BJ (cell line): ENCODE results near the gene GPR158. TPM values are rescaled to one million over a fixed set of nuclear protein-coding genes. Genes with fewer than 3 reads are reported as not detected.

ENCODE experiments used
- CTCF ChIA-PET: fragments of 350-600 bp; formaldehyde crosslinking; extraction: SDS; loops from one replicate; lab custom pipeline; 2021; ENCODE audit warnings: antibody characterized with exemption, inconsistent platforms; lab: Yijun Ruan, JAX
- POLR2A ChIA-PET: fragments of 300-600 bp; sonication (Branson Sonifier 250); formaldehyde crosslinking; extraction: SDS; loops from one replicate; lab custom pipeline; 2021; ENCODE audit warnings: antibody characterized with exemption; lab: Charles Lee
- DNase-seq: peaks from one replicate; pipeline ENCODE4 v3.0.0-alpha.2; 2011; ENCODE audit warnings: low read depth
- H3K27me3 ChIP-seq: 2 replicates; pipeline ENCODE4 v1.6.0; 2011; ENCODE audit warnings: low read length; ENCODE audit not compliant: control insufficient read depth, insufficient read depth
- H3K36me3 ChIP-seq: 2 replicates; pipeline ENCODE4 v1.5.1; 2011; ENCODE audit warnings: low read length; ENCODE audit not compliant: control insufficient read depth, insufficient read depth
- H3K4me3 ChIP-seq: 2 replicates; pipeline ENCODE4 v1.5.1; 2011; ENCODE audit warnings: low read depth, mild to moderate bottlenecking, control low read depth, low read length
- polyA plus RNA-seq: library from polyadenylated mRNA; depleted of rRNA; stranded (reverse); fragments of >200 nt; gene quantifications from 2 replicates; pipeline ENCODE4 v1.2.3, GENCODE V29; 2011
- TF ChIP-seq, protein P1 (sequence below): IDR thresholded peaks from 2 replicates; pipeline ENCODE4 v1.5.1; 2011; ENCODE audit warnings: low read depth, mild to moderate bottlenecking, control low read depth, inconsistent platforms, low read length, moderate library complexity; ENCODE audit not compliant: insufficient read depth

GPR158 gene
- polyA plus RNA-seq, 1 experiment: 0.01 TPM

DNA sequence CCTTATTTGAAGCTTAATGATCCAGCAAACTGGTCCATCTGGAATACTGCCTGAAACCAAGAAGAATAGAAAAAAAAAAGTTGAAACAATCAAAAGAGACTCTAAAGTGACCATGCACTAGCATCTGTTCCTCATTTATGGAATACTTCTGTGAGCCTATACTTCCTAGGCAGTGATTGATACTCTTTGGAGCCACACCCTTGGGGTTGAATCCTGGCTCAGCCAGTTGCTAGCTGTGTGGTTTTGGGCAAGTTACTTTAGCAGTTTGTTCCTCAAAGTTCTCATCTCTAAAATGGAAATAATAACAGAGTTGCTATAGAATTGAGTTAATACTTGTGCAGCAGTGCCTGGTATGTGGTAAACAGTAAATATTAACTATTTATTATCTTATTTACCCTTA is 208.9 kb downstream of the GPR158 start:
- ChIA-PET CTCF (no interaction called here), POLR2A (no interaction called here)
- Histone ChIP-seq H3K27me3 (no peaks in the 10 kb centered on the region), H3K36me3 (no peaks in the 10 kb centered on the region), H3K4me3 (no peak overlapping the region)
- TF ChIP-seq, protein P1, sequence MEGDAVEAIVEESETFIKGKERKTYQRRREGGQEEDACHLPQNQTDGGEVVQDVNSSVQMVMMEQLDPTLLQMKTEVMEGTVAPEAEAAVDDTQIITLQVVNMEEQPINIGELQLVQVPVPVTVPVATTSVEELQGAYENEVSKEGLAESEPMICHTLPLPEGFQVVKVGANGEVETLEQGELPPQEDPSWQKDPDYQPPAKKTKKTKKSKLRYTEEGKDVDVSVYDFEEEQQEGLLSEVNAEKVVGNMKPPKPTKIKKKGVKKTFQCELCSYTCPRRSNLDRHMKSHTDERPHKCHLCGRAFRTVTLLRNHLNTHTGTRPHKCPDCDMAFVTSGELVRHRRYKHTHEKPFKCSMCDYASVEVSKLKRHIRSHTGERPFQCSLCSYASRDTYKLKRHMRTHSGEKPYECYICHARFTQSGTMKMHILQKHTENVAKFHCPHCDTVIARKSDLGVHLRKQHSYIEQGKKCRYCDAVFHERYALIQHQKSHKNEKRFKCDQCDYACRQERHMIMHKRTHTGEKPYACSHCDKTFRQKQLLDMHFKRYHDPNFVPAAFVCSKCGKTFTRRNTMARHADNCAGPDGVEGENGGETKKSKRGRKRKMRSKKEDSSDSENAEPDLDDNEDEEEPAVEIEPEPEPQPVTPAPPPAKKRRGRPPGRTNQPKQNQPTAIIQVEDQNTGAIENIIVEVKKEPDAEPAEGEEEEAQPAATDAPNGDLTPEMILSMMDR: no peak
- DNase-seq: no peak

DNA sequence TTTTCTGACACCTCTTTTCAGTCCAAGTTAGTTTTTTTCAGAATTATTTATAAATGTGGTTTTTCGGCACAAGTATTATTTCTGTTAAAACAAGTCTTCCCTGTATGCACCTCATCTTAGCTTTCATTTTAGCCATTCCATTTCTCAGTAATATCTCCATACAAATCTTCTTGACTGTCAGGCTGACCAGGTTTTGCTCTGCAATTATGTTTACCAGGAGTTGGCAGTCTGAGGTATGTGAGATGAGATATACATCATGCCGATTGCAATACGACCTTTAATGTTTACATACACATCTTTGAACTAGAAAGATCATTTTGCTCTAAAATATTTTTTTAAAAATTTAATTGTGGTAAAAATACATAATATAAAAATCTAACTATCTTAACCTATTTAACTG is 209.8 kb downstream of the GPR158 start:
- POLR2A ChIA-PET: no interaction called here

DNA sequence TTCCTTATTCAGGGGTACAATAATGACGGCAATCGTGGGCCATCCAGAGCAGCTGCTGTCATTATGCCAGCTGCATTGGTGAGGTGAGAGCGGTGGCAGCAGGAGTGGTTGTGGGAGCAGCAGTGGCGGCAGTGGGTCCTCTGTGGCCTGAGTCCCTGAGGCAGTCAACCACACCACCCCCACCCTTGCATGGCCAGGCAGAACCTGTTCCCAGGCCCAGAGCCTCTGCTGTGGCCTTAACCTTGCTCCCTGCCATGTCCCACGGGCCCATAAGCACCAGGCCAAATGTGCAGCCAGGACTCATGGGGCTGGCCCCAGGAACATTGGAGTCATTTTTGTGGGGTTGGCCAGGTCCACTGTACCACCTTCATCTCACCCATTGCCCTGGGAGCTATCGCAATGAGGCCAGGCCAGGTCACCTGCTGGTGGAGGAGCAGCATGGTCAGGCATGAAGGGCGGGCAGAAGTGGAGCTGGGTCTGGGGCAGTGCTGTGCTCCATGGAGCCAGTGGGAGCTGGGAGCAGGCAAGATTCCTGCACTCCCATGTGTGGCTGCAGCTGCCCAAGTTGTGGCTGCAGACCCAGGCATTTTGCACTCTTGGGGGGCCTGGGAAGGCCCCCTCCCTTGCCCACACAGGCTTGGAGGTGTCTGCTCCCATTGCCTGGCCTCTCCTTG is 213.5 kb downstream of the GPR158 start:
- Histone ChIP-seq H3K4me3 (no peak overlapping the region), H3K27me3 (no peaks in the 10 kb centered on the region), H3K36me3 (no peaks in the 10 kb centered on the region)
- POLR2A ChIA-PET: no interaction called here
- CTCF ChIA-PET: no interaction called here
- no peak for DNase-seq
- TF ChIP-seq, protein P1: no peak

More for the DNA sequence above, 209.8 kb downstream of the GPR158 start:
- CTCF ChIA-PET: no interaction called here
- H3K4me3 ChIP-seq: no peak overlapping the region
- H3K27me3 ChIP-seq: no peaks in the 10 kb centered on the region
- no peaks in the 10 kb centered on the region for H3K36me3 ChIP-seq
- TF ChIP-seq, protein P1: no peak
- no peak for DNase-seq

DNA sequence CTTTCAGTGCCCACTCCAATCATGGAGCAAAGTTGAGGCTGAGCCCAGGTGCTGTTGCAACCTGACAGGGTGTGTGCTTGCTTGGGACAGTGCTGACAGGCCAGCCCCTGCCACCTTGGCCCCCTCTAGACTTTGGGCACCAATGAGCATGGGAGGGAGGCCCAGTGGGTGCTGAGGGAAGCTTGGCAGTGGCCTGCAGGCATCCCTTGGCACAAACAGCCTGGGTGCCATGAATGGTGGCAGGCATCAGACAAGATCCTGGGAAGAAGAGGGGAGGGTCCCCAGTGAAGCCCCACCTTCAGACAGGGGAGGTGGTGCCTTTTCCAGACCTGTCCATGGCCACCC is 214.0 kb downstream of the GPR158 start:
- H3K4me3 ChIP-seq: no peak overlapping the region
- no peak for DNase-seq
- POLR2A ChIA-PET: no interaction called here
- H3K36me3 ChIP-seq: no peaks in the 10 kb centered on the region
- TF ChIP-seq, protein P1: no peak
- CTCF ChIA-PET: no interaction called here
- H3K27me3 ChIP-seq: no peaks in the 10 kb centered on the region

DNA sequence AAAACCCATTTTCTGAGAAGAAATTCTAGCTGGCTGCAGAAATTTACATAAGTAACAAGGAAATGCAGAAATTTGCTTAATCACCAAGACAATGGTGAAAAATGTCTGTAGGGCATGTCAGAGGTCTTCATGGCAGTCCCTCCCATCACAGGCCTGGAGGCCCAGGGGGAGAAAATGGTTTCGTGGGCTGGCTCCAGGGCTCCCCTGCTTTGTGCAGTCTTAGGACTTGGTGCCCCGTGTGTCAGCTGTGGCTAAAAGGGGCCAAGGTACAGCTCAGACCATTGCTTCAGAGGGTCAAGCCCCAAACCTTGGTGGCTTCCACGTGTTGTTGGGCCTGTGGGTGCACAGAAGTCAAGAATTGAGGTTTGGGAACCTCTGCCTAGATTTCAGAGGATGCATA is 215.9 kb downstream of the GPR158 start:
- no peaks in the 10 kb centered on the region for H3K36me3 ChIP-seq
- DNase-seq: no peak
- ChIA-PET POLR2A (no interaction called here), CTCF (interaction anchor here (0.6 kb wide), 1 partner anchor 730 kb away, joined by 3 read pairs; no protein-coding TSS in a partner anchor)
- H3K4me3 ChIP-seq: no peak overlapping the region
- no peaks in the 10 kb centered on the region for H3K27me3 ChIP-seq
- TF ChIP-seq, protein P1: no peak
